Measurements from ENCODE around the gene KCNK1.

The KCNK1 gene

GRCh38 chr1:233719655-233720341 lies 105.9 kb downstream of the KCNK1 start:
- no peak for DNase-seq
- in situ Hi-C loops (cut with HindIII; ENCODE audit: low pct_ligation_motif_present, low pct_unique_long_range_greater_than_20kb, low sequenced_read_pairs), result no loop called here

- in situ Hi-C loops (cut with HindIII; ENCODE audit: low pct_ligation_motif_present, low pct_unique_long_range_greater_than_20kb, low sequenced_read_pairs), result no loop called here
- DNase-seq, result no peak
These were observed 107.2 kb downstream of the KCNK1 start for GRCh38 chr1:233721004-233721595.

Measured in ACHN (cell line).